ENCODE results near the gene PIK3R6. TPM values are rescaled to one million over a fixed set of nuclear protein-coding genes. Genes with fewer than 3 reads are reported as not detected.

Gene PIK3R6
- total RNA-seq, result 3.7 and 4.5 TPM in 2 replicates

GRCh38 chr17:8867361-8867981 is at the start of gene PIK3R6:
Gene PIK3R6 (minus strand): TSS chr17:8867674. CDS start chr17:8849794, 17,880 bp downstream.
- Mint-ChIP-seq H3K27me3 (no peaks in the 10 kb centered on the region), H3K4me1 (peaks cover 46% of the 10 kb centered on the region), H3K9me3 (no peaks in the 10 kb centered on the region), H3K27ac (peak within 1 kb of the TSS; percentile 92), H3K36me3 (ENCODE audit: low read depth) (peaks cover 12% of the 10 kb centered on the region), H3K4me3 (peak within 1 kb of the TSS; percentile 95)
- peak; percentile 73 for DNase-seq
- intact Hi-C loops (cut with micrococcal nuclease), result loop anchor here (1.0 kb wide), 1 partner anchor 8 kb away; no protein-coding TSS in a partner anchor

GRCh38 chr17:8916466-8916865 is 49.0 kb upstream of the PIK3R6 start:
- Mint-ChIP-seq H3K9me3 (peaks cover 7% of the 10 kb centered on the region), H3K36me3 (ENCODE audit: low read depth) (peaks cover 49% of the 10 kb centered on the region), H3K27ac (no peak overlapping the region), H3K4me3 (no peak overlapping the region), H3K27me3 (no peaks in the 10 kb centered on the region), H3K4me1 (peaks cover 16% of the 10 kb centered on the region)
- peak; percentile 48 for DNase-seq
- intact Hi-C loops (cut with micrococcal nuclease), result no loop called here

DNA sequence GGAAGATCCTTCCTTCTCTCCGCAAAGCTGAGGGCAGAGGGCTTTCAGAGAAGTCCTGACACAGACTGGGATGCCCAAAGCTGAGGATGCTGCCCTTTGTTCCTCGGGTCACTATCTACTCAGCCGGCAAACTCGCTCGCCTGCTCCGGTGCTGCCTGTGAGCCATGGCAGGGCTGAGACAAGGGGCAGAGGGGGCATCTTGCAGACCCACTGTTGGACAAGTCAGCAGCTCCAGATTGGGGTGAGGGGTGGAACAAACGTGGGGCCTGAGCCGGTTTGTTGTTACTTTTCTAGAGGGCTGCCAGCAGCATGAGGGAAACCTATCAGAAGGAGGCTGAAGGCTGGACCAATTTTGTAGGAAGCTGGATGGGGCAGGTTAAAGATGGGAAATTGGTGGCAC is 47.1 kb upstream of the PIK3R6 start:
- intact Hi-C loops (cut with micrococcal nuclease), result no loop called here
- Mint-ChIP-seq H3K4me3 (no peak overlapping the region), H3K36me3 (ENCODE audit: low read depth) (peaks cover 55% of the 10 kb centered on the region), H3K9me3 (peaks cover 7% of the 10 kb centered on the region), H3K27me3 (no peaks in the 10 kb centered on the region), H3K4me1 (peaks cover 19% of the 10 kb centered on the region), H3K27ac (peak overlapping the region; percentile 73)
- DNase-seq, result no peak

- Mint-ChIP-seq H3K27me3 (no peaks in the 10 kb centered on the region), H3K4me3 (no peak overlapping the region), H3K27ac (no peak overlapping the region), H3K36me3 (ENCODE audit: low read depth) (peaks cover 52% of the 10 kb centered on the region), H3K9me3 (peaks cover 2% of the 10 kb centered on the region), H3K4me1 (peaks cover 18% of the 10 kb centered on the region)
- intact Hi-C loops (cut with micrococcal nuclease), result no loop called here
- DNase-seq, result peak; percentile 47
These were observed 46.4 kb upstream of the PIK3R6 start for GRCh38 chr17:8913879-8914278.

GRCh38 chr17:8913091-8913490 is 45.6 kb upstream of the PIK3R6 start:
- Mint-ChIP-seq H3K4me1 (peaks cover 18% of the 10 kb centered on the region), H3K27ac (no peak overlapping the region), H3K4me3 (no peak overlapping the region), H3K9me3 (no peaks in the 10 kb centered on the region), H3K36me3 (ENCODE audit: low read depth) (peaks cover 51% of the 10 kb centered on the region), H3K27me3 (no peaks in the 10 kb centered on the region)
- DNase-seq, result no peak
- intact Hi-C loops (cut with micrococcal nuclease), result no loop called here

- no peak overlapping the region for H3K4me3 Mint-ChIP-seq
These were observed 44.9 kb upstream of the PIK3R6 start for GRCh38 chr17:8912084-8912981.

DNA sequence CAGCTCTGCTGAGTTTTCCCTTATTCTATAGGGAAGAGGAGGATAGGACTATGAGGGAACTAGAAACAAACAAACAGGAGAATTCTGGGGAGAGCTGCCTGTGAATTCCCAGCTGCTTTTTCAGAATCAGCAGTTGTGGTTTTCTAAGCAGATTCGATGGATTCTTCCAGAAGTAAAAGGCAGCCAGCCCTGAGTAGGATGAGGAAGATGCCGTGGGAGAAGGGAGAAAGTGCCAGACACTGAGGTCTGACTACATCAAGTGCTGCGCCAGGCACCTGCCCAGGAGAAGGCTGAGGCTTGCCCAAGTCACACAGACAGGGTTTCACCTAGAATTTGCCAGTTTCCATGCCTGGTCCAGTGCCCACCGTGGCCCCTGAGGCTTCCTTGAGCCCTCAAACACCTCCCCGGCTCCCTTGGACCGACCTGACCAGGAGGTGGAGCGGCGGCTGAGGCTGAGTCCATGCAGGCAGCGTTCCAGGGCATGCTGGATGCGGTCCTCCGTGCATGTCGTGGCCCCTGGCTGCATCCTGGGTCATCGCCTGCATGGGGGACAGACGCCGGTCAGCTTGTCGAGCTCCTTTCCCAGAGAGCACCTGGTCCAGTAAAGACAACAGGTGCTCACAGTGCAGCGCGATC is 43.6 kb upstream of the PIK3R6 start:
- no peak overlapping the region for H3K4me3 Mint-ChIP-seq
- intact Hi-C loops (cut with micrococcal nuclease), result no loop called here
- H3K27ac Mint-ChIP-seq, result peak overlapping the region; percentile 62
- H3K4me1 Mint-ChIP-seq, result peaks cover 14% of the 10 kb centered on the region
- no peaks in the 10 kb centered on the region for H3K27me3 Mint-ChIP-seq
- DNase-seq, result no peak
- no peaks in the 10 kb centered on the region for H3K9me3 Mint-ChIP-seq
- H3K36me3 Mint-ChIP-seq (ENCODE audit: low read depth), result peaks cover 47% of the 10 kb centered on the region

More at GRCh38 chr17:8912084-8912981, 44.9 kb upstream of the PIK3R6 start:
- intact Hi-C loops (cut with micrococcal nuclease), result no loop called here
- Mint-ChIP-seq H3K27ac (peak overlapping the region; percentile 58), H3K4me1 (peaks cover 18% of the 10 kb centered on the region), H3K27me3 (no peaks in the 10 kb centered on the region), H3K9me3 (no peaks in the 10 kb centered on the region), H3K36me3 (ENCODE audit: low read depth) (peaks cover 53% of the 10 kb centered on the region)
- peak; percentile 44 for DNase-seq

DNA sequence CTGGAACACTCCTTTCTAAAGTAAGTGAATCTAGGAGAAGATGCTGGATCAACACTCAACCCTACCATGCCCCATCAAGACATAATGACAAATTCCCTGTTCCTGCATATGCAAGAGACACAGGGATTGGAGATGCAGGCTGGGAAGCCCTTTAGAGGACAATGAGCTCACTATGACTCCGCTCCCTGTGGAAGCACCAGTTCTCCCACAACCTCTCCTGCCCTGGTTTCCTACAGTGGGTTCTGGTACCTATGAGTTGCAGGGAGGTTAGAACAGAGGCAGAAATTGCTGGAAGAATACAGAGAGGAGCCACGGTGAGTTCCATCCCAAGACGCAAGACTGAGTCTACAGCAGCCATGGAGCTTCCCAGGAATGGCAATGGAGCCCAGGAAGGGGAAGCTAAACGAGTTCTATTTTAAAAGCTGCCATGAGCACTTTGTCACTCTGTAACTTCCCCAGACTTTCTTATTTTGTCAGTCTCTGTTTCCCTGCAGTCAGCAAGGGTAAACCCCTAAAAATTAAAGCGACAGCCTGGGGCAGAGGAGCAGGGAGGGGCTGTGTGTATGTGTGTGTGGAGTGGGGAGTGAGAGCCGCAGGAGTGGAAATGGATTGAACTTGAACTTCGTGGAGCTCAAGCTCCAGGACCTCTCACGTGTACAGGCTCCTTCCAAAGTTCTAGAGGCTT is 42.3 kb upstream of the PIK3R6 start:
- no peaks in the 10 kb centered on the region for H3K9me3 Mint-ChIP-seq
- no peaks in the 10 kb centered on the region for H3K27me3 Mint-ChIP-seq
- H3K4me3 Mint-ChIP-seq, result no peak overlapping the region
- intact Hi-C loops (cut with micrococcal nuclease), result no loop called here
- no peak overlapping the region for H3K27ac Mint-ChIP-seq
- peaks cover 13% of the 10 kb centered on the region for H3K4me1 Mint-ChIP-seq
- peaks cover 56% of the 10 kb centered on the region for H3K36me3 Mint-ChIP-seq (ENCODE audit: low read depth)
- DNase-seq, result no peak

DNA sequence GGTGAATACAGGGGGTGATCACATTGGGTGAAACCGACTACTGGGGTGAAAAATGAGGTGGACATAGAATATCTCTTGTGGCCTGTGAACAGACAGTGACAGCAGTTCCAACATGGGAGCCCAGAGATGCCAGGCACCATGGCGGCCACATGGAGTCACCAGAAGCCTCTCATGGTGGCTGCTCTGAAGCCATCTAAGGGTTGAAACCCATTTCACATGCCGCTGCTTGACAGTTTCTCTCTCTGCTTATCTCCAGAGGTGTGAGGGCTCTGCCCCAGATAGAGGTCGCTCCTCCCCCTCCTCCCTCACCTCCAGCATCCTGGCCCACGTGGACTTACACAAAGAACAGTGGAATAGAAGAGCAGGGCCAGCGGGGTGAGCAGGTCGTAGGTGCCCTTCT is 37.9 kb upstream of the PIK3R6 start:
- no peak overlapping the region for H3K4me3 Mint-ChIP-seq
- no peaks in the 10 kb centered on the region for H3K9me3 Mint-ChIP-seq
- H3K4me1 Mint-ChIP-seq, result peaks cover 24% of the 10 kb centered on the region
- no peak overlapping the region for H3K27ac Mint-ChIP-seq
- no peaks in the 10 kb centered on the region for H3K27me3 Mint-ChIP-seq
- intact Hi-C loops (cut with micrococcal nuclease), result no loop called here
- no peak for DNase-seq
- H3K36me3 Mint-ChIP-seq (ENCODE audit: low read depth), result peaks cover 65% of the 10 kb centered on the region

- H3K36me3 Mint-ChIP-seq (ENCODE audit: low read depth), result peaks cover 69% of the 10 kb centered on the region
These were observed 37.2 kb upstream of the PIK3R6 start for GRCh38 chr17:8904686-8905085.

GRCh38 chr17:8904201-8904600 is 36.7 kb upstream of the PIK3R6 start:
- Mint-ChIP-seq H3K4me1 (peaks cover 32% of the 10 kb centered on the region), H3K4me3 (no peak overlapping the region), H3K27me3 (no peaks in the 10 kb centered on the region), H3K9me3 (no peaks in the 10 kb centered on the region), H3K36me3 (ENCODE audit: low read depth) (peaks cover 66% of the 10 kb centered on the region), H3K27ac (no peak overlapping the region)
- no peak for DNase-seq
- intact Hi-C loops (cut with micrococcal nuclease), result no loop called here

More at GRCh38 chr17:8904686-8905085, 37.2 kb upstream of the PIK3R6 start:
- intact Hi-C loops (cut with micrococcal nuclease), result no loop called here
- H3K4me3 Mint-ChIP-seq, result no peak overlapping the region
- no peak for DNase-seq
- H3K27ac Mint-ChIP-seq, result peak overlapping the region; percentile 10
- H3K9me3 Mint-ChIP-seq, result no peaks in the 10 kb centered on the region
- H3K27me3 Mint-ChIP-seq, result no peaks in the 10 kb centered on the region
- H3K4me1 Mint-ChIP-seq, result peaks cover 31% of the 10 kb centered on the region

GRCh38 chr17:8900626-8901585 is 33.4 kb upstream of the PIK3R6 start:
- peak; percentile 73 for DNase-seq
- intact Hi-C loops (cut with micrococcal nuclease), result no loop called here
- H3K9me3 Mint-ChIP-seq, result no peaks in the 10 kb centered on the region
- H3K36me3 Mint-ChIP-seq (ENCODE audit: low read depth), result peaks cover 75% of the 10 kb centered on the region
- no peaks in the 10 kb centered on the region for H3K27me3 Mint-ChIP-seq
- H3K27ac Mint-ChIP-seq, result peak overlapping the region; percentile 93
- peak overlapping the region; percentile 61 for H3K4me3 Mint-ChIP-seq
- peaks cover 63% of the 10 kb centered on the region for H3K4me1 Mint-ChIP-seq
